GM23338 (cell line): ENCODE results near the gene PRR12. TPM values are rescaled to one million over a fixed set of nuclear protein-coding genes. Genes with fewer than 3 reads are reported as not detected.

ENCODE experiments used
- ATAC-seq: fragments of 200-7000 bp; cut with Tn5 transposase; 3 replicates; pipeline ENCODE4 v1.9.1; 2020
- DNase-seq: peaks from one replicate; pipeline ENCODE4 v3.0.0-alpha.2; 2015; ENCODE audit warnings: low spot score
- H2AFZ ChIP-seq: fragments of 200-600 bp; sonication (generic); 2 replicates; pipeline ENCODE4 v1.8.0; 2016; ENCODE audit warnings: antibody characterized with exemption, mild to moderate bottlenecking, moderate library complexity
- H3F3A ChIP-seq: fragments of 200-600 bp; sonication (generic); replicated peaks from 2 replicates; pipeline ENCODE4 v1.8.0; 2017; ENCODE audit warnings: antibody characterized with exemption, mixed run types, low read depth
- H3K27ac ChIP-seq: fragments of 200-600 bp; sonication (generic); 2 replicates; pipeline ENCODE4 v1.6.1; 2016; ENCODE audit warnings: low read depth
- H3K27me3 ChIP-seq: fragments of 200-600 bp; sonication (generic); 2 replicates; pipeline ENCODE4 v1.8.0; 2016; ENCODE audit warnings: mild to moderate bottlenecking, mixed run types, moderate library complexity; ENCODE audit not compliant: insufficient read depth
- H3K36me3 ChIP-seq: fragments of 200-600 bp; sonication (generic); 2 replicates; pipeline ENCODE4 v1.8.0; 2016; ENCODE audit warnings: mild to moderate bottlenecking; ENCODE audit not compliant: insufficient read depth
- H3K4me1 ChIP-seq: fragments of 200-600 bp; sonication (generic); 2 replicates; pipeline ENCODE4 v1.8.0; 2016; ENCODE audit warnings: mild to moderate bottlenecking, moderate library complexity; ENCODE audit not compliant: insufficient read depth
- H3K4me2 ChIP-seq: fragments of 200-600 bp; sonication (generic); 2 replicates; pipeline ENCODE4 v1.7.1; 2017; ENCODE audit warnings: mixed run types
- H3K4me3 ChIP-seq: fragments of 200-600 bp; sonication (generic); 2 replicates; pipeline ENCODE4 v1.6.1; 2016; ENCODE audit warnings: mixed run types
- H3K79me2 ChIP-seq: fragments of 200-600 bp; sonication (generic); replicated peaks from 2 replicates; pipeline ENCODE4 v1.8.0; 2017; ENCODE audit warnings: mild to moderate bottlenecking; ENCODE audit not compliant: insufficient read depth
- H3K9me2 ChIP-seq: fragments of 200-600 bp; sonication (generic); 2 replicates; pipeline ENCODE4 v1.8.0; 2017; ENCODE audit not compliant: insufficient read depth
- H4K20me1 ChIP-seq: fragments of 200-600 bp; sonication (generic); replicated peaks from 2 replicates; pipeline ENCODE4 v1.8.0; 2017; ENCODE audit warnings: mild to moderate bottlenecking; ENCODE audit not compliant: insufficient read depth
- H3K27ac Mint-ChIP-seq: 2 replicates; pipeline ENCODE4 v1.8.0; 2020; ENCODE audit warnings: inconsistent platforms, mild to moderate bottlenecking, moderate library complexity, mixed read lengths
- H3K27me3 Mint-ChIP-seq: 3 replicates; pipeline ENCODE4 v1.8.0; 2022; ENCODE audit warnings: low read depth, mild to moderate bottlenecking, moderate library complexity, mixed read lengths, inconsistent platforms; ENCODE audit not compliant: insufficient read depth, poor library complexity
- H3K36me3 Mint-ChIP-seq: 3 replicates; pipeline ENCODE4 v1.8.0; 2021; ENCODE audit warnings: low read depth, mild to moderate bottlenecking, inconsistent platforms, moderate library complexity, mixed read lengths
- H3K4me1 Mint-ChIP-seq: 3 replicates; pipeline ENCODE4 v1.8.0; 2020; ENCODE audit warnings: mild to moderate bottlenecking, inconsistent platforms, mixed read lengths
- H3K4me3 Mint-ChIP-seq: 3 replicates; pipeline ENCODE4 v1.8.0; 2021; ENCODE audit warnings: moderate library complexity, mild to moderate bottlenecking, inconsistent platforms, mixed read lengths
- H3K9me3 Mint-ChIP-seq: 3 replicates; pipeline ENCODE4 v1.8.0; 2020; ENCODE audit warnings: moderate library complexity, mild to moderate bottlenecking, inconsistent platforms, mixed read lengths
- NANOG ChIP-seq: IDR thresholded peaks from 2 replicates; pipeline ENCODE4 v1.6.1; 2016; ENCODE audit warnings: antibody characterized with exemption, borderline replicate concordance
- STAT1 ChIP-seq: IDR thresholded peaks from one replicate; pipeline ENCODE4 v1.6.1; 2016; ENCODE audit warnings: antibody characterized with exemption; ENCODE audit not compliant: unreplicated experiment
- ZNF331 ChIP-seq: fragments of 250-450 bp; sonication (Bioruptor Pico); IDR thresholded peaks from 2 replicates; pipeline ENCODE4 v1.5.0; 2020; ENCODE audit warnings: low read depth, mild to moderate bottlenecking, moderate library complexity
- polyA plus RNA-seq: library from polyadenylated mRNA; unstranded; fragments of >200 nt; fragmentation: Nextera tagmentation; extraction: Ambion mirVana; gene quantifications from 2 replicates; pipeline ENCODE4 v1.2.1, GENCODE V29; 2016
- total RNA-seq: library from RNA; depleted of rRNA; stranded (reverse); fragments of >200 nt; shearing (Covaris generic); gene quantifications from 2 replicates; pipeline ENCODE4 v1.2.3, GENCODE V29; 2014
- TF ChIP-seq, protein P1 (sequence below), 2 experiments: fragments of 200-600 bp in 1 of 2; sonication (generic) in 1 of 2; conservative IDR thresholded peaks; 2 replicates each; pipeline versions ENCODE4 v1.5.1 to v1.6.1; 2016 to 2017; ENCODE audit warnings: antibody characterized with exemption in 2 of 2, low read depth in 2 of 2, mild to moderate bottlenecking in 2 of 2, moderate library complexity in 1 of 2
- TF ChIP-seq, protein P2 (sequence below): IDR thresholded peaks from one replicate; pipeline ENCODE4 v1.6.1; 2018; ENCODE audit warnings: antibody characterized with exemption; ENCODE audit not compliant: unreplicated experiment

The PRR12 gene
- total and polyA plus RNA-seq, 2 experiments from 2014 or later: 8.6 to 41.6 TPM

DNA sequence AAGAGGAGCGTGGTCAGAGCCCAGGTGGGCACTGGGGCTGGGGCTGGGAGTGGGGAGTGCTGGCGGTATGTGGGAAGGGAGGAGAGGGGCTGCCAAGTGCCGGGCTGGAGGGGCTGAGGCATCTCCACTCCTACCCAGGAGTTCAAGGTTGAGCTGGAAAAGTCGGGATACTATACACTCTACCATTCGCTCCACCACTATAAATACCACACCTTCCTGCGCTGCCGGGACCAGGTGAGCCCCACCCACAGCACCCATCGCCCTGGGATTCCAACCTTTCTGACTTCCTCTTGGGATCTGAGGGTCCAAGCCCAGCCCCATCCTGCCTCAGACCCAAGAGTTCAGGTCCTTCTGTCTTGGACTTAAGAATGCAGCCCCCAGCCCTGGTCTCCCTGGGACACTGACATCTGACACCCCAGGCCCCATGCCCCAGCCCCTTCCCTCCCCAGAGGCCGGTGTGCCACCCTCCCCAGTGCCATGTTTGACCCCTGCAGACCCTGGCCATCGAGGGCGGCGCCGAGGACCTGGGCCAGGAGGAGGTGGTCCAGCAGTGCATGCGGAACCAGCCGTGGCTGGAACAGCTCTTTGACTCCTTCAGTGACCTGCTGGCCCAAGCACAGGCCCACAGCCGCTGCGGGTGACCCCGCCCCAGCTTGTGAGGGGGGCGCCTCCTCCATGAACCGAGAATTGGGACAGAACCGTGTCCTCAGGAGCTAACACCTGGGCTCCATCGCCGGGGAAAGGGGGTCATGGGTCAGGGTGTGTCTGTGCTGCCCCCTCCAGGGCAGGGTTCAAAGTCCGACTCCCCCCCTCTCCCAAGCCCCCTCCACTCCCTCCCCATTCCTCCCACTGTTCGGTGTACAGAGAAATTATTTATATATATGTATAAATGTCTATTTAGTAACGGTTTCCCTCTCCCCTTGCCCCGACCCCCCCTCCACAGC is 34.3 kb downstream of the PRR12 start:
- H3K9me2 ChIP-seq: no peaks in the 10 kb centered on the region
- H3K27me3 ChIP-seq: no peaks in the 10 kb centered on the region
- Mint-ChIP-seq H3K27ac (no peak overlapping the region), H3K36me3 (peaks cover 55% of the 10 kb centered on the region), H3K4me3 (no peak overlapping the region), H3K9me3 (no peaks in the 10 kb centered on the region), H3K4me1 (no peaks in the 10 kb centered on the region; the same call in 2 of the 3 replicates), H3K27me3 (peaks cover 18% of the 10 kb centered on the region)
- DNase-seq (no peak), ATAC-seq (peak; percentile 31)
- no peak overlapping the region for H3K4me3 ChIP-seq
- no peak overlapping the region for H3K4me2 ChIP-seq
- peaks cover 25% of the 10 kb centered on the region for H3F3A ChIP-seq
- no peak overlapping the region for H2AFZ ChIP-seq
- peaks cover 8% of the 10 kb centered on the region; the same call in 1 of the 2 replicates for H3K36me3 ChIP-seq
- no peak overlapping the region for H3K27ac ChIP-seq
- peaks cover 6% of the 10 kb centered on the region for H3K79me2 ChIP-seq
- TF ChIP-seq, protein P1, sequence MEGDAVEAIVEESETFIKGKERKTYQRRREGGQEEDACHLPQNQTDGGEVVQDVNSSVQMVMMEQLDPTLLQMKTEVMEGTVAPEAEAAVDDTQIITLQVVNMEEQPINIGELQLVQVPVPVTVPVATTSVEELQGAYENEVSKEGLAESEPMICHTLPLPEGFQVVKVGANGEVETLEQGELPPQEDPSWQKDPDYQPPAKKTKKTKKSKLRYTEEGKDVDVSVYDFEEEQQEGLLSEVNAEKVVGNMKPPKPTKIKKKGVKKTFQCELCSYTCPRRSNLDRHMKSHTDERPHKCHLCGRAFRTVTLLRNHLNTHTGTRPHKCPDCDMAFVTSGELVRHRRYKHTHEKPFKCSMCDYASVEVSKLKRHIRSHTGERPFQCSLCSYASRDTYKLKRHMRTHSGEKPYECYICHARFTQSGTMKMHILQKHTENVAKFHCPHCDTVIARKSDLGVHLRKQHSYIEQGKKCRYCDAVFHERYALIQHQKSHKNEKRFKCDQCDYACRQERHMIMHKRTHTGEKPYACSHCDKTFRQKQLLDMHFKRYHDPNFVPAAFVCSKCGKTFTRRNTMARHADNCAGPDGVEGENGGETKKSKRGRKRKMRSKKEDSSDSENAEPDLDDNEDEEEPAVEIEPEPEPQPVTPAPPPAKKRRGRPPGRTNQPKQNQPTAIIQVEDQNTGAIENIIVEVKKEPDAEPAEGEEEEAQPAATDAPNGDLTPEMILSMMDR (conservative IDR thresholded peaks at IDR 0.05; ENCODE audit: low read depth in 2 of 2): peak in 1 of 2 experiments; percentile 10; a peak in 1 of 4 replicates
- no peak for TF ChIP-seq STAT1
- H4K20me1 ChIP-seq: peaks cover 18% of the 10 kb centered on the region
- no peaks in the 10 kb centered on the region for H3K4me1 ChIP-seq

DNA sequence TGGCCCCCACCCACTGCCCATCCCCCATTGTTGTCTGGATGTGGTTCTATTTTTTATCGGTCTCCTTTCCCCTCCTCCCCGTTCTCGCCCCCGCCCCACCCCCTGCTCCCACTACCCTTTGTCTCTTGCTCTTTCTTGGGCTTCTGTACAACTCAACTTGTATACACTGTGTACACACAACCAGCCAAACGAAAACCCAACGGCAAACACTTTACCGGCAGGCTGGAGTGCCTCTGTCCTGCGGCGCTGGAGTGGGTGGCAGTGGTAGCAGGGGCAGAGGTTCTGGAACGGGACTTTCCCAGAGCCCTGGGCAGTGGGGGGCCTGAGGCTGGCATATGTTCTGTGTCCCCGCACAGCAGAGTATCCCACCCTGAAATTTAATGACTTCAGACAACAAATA is 35.2 kb downstream of the PRR12 start:
- Histone ChIP-seq H3F3A (peaks cover 29% of the 10 kb centered on the region), H3K27me3 (no peaks in the 10 kb centered on the region), H3K27ac (no peak overlapping the region), H3K4me1 (peaks cover 5% of the 10 kb centered on the region; the same call in 1 of the 2 replicates), H3K36me3 (peaks cover 7% of the 10 kb centered on the region; the same call in 1 of the 2 replicates), H3K9me2 (no peaks in the 10 kb centered on the region), H3K4me3 (no peak overlapping the region), H3K79me2 (peaks cover 6% of the 10 kb centered on the region), H4K20me1 (peaks cover 21% of the 10 kb centered on the region), H3K4me2 (no peak overlapping the region), H2AFZ (no peak overlapping the region)
- Mint-ChIP-seq H3K4me3 (no peak overlapping the region), H3K4me1 (peaks cover 7% of the 10 kb centered on the region), H3K36me3 (peaks cover 52% of the 10 kb centered on the region), H3K9me3 (no peaks in the 10 kb centered on the region), H3K27ac (no peak overlapping the region), H3K27me3 (peaks cover 18% of the 10 kb centered on the region)
- no peak for DNase-seq
- TF ChIP-seq, protein P2, sequence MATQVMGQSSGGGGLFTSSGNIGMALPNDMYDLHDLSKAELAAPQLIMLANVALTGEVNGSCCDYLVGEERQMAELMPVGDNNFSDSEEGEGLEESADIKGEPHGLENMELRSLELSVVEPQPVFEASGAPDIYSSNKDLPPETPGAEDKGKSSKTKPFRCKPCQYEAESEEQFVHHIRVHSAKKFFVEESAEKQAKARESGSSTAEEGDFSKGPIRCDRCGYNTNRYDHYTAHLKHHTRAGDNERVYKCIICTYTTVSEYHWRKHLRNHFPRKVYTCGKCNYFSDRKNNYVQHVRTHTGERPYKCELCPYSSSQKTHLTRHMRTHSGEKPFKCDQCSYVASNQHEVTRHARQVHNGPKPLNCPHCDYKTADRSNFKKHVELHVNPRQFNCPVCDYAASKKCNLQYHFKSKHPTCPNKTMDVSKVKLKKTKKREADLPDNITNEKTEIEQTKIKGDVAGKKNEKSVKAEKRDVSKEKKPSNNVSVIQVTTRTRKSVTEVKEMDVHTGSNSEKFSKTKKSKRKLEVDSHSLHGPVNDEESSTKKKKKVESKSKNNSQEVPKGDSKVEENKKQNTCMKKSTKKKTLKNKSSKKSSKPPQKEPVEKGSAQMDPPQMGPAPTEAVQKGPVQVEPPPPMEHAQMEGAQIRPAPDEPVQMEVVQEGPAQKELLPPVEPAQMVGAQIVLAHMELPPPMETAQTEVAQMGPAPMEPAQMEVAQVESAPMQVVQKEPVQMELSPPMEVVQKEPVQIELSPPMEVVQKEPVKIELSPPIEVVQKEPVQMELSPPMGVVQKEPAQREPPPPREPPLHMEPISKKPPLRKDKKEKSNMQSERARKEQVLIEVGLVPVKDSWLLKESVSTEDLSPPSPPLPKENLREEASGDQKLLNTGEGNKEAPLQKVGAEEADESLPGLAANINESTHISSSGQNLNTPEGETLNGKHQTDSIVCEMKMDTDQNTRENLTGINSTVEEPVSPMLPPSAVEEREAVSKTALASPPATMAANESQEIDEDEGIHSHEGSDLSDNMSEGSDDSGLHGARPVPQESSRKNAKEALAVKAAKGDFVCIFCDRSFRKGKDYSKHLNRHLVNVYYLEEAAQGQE: no peak
- TF ChIP-seq ZNF331 (CRISPR knock-in tag): no peak
- TF ChIP-seq, protein P1 (conservative IDR thresholded peaks at IDR 0.05; ENCODE audit: low read depth in 2 of 2): no peak
- no peak for TF ChIP-seq NANOG
- no peak for ATAC-seq
